Prostate gland (tissue), 2 donors: ENCODE data around the gene GNLY.

Source experiments
- POLR2A ChIP-seq: fragments of 450-650 bp; IDR thresholded peaks from one replicate; pipeline ENCODE4 v1.6.1; 2016; ENCODE audit warnings: antibody characterized with exemption, mild to moderate bottlenecking
- POLR2AphosphoS5 ChIP-seq: sonication (generic); formaldehyde crosslinking; IDR thresholded peaks from one replicate; pipeline ENCODE4 v1.6.1; 2017; ENCODE audit warnings: antibody characterized with exemption
- TF ChIP-seq, protein P1 (sequence below), 4 experiments: fragments of 200-600 bp in 2 of 4; fragments of 450-650 bp in 2 of 4; sonication (generic) in 2 of 4; IDR thresholded peaks; 1 replicate in 3 of 4; 2 replicates in 1 of 4; pipeline ENCODE4 v1.5.1; 2016 to 2019; ENCODE audit warnings: antibody characterized with exemption in 4 of 4, mild to moderate bottlenecking in 2 of 4, moderate library complexity in 2 of 4

DNA sequence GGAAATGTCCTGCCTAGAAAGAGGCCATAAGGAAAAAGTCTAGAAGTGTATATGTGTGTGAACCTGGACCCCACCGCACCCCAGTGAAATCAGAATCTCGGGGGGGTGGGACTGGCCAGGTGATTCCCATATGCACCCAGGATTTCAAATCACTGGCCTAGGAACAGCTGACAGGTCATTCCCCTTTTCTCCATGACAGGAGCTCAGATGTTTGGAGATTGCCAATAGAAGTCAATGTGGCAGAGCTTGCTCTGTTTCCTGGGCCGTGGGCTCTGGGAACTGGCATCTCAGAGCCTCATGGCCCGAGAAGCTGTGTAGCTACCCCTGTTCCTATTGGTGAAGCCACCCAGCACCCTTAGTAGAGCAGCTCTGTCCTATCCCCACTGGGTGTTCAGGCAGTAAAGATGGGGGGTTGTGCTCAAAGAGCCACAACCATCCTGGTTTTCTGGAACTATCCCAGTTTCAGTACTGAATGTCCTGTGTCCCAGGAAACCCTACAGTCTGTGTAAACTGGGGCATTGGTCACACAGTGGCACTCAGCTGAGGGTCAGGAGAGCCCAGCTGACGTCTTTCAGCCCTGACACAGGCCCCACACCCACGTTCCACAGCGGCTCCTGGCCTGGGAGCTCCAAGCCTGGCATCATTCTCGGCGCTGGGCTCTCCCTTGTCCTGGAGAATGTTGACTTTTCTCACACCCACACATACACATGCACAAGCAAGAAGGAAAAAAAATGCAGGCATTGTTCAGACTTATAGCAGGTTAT lies 18.9 kb downstream of the GNLY start:
- TF ChIP-seq, protein P1, sequence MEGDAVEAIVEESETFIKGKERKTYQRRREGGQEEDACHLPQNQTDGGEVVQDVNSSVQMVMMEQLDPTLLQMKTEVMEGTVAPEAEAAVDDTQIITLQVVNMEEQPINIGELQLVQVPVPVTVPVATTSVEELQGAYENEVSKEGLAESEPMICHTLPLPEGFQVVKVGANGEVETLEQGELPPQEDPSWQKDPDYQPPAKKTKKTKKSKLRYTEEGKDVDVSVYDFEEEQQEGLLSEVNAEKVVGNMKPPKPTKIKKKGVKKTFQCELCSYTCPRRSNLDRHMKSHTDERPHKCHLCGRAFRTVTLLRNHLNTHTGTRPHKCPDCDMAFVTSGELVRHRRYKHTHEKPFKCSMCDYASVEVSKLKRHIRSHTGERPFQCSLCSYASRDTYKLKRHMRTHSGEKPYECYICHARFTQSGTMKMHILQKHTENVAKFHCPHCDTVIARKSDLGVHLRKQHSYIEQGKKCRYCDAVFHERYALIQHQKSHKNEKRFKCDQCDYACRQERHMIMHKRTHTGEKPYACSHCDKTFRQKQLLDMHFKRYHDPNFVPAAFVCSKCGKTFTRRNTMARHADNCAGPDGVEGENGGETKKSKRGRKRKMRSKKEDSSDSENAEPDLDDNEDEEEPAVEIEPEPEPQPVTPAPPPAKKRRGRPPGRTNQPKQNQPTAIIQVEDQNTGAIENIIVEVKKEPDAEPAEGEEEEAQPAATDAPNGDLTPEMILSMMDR (IDR thresholded peaks at IDR 0.05) = no peak
- no peak for TF ChIP-seq POLR2A
- no peak for TF ChIP-seq POLR2AphosphoS5
